Measurements from ENCODE around the gene FOXJ1.

Gene FOXJ1

DNA sequence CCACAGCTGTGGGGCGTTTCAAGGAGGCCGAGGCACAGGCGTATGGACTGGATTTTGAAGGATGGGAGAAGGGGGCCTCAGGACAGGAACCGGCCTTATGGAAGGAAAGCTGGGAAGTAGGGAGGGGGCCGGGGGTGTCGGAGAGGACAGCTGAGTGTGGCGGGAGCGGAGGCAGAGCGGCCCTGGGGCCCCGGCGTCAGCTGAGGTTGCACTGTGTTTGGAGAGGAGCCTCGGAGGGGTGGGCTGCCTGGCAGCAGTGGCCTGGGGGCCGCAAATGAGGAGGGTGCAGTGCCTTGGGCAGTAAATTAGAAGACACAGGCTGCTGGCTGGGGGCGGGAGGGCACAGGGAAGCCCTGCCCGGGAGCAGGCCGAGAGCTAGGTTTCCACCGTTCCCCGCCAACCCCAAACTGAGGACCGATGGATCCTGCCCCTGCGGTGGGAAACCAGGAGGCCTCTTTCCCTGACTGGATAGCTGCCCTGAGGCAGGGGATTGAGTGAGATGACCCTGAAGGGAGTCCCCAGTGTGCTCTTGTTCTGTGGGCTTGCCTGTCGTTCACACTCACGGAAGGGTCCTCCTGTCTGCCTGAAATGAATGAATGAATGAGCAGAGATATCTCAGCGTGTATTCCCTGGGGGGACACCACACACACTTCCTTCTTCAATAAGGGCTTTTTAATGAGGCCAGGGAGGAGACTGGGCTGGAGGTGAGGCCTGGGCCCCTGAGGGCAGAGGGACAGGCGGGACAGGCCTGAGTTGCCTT, 18.4 kb downstream of the FOXJ1 start:
- no peak for DNase-seq

DNA sequence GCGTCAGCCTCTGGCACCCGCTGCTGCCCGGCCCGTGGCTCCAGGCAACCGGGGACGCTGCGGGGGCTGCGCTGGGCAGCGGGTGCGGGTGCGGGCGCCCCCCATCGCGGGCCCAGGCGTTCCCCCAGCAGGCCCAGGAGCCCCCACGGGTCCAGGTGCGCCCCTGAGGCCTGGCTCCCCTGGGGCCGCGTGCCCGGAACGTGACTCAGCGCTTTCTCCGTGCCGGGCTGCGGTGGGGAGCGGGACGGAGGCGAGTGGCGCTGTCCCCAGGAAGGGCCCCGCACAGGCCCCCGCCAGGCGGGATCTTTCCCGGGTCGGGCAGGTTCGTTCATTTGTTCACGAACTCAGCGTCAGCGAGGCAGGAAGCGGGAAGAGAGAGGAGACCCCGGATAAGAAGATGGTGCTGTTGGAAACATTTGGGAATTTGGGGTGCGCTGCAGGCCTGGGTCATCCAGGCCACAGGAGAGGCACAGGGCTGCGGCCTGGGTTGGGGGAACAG, 19.1 kb downstream of the FOXJ1 start:
- no peak for DNase-seq

DNA sequence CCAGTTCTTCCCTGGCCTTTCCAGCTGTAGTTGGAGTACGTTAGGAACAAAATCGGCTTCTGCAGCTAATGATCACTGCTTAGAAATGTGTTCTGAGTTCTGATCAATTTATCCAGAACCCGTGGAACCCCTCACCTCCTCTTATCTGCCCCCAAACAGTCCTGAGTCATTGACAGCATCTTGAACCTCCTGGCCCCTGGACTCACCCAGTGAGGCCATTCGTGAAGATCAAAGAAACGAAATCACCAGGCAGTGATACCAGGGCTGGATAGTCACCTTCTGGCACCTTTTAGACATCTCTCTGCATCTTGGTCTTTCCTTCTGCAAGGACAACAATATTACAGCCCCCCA, 20.4 kb downstream of the FOXJ1 start:
- DNase-seq: no peak

DNA sequence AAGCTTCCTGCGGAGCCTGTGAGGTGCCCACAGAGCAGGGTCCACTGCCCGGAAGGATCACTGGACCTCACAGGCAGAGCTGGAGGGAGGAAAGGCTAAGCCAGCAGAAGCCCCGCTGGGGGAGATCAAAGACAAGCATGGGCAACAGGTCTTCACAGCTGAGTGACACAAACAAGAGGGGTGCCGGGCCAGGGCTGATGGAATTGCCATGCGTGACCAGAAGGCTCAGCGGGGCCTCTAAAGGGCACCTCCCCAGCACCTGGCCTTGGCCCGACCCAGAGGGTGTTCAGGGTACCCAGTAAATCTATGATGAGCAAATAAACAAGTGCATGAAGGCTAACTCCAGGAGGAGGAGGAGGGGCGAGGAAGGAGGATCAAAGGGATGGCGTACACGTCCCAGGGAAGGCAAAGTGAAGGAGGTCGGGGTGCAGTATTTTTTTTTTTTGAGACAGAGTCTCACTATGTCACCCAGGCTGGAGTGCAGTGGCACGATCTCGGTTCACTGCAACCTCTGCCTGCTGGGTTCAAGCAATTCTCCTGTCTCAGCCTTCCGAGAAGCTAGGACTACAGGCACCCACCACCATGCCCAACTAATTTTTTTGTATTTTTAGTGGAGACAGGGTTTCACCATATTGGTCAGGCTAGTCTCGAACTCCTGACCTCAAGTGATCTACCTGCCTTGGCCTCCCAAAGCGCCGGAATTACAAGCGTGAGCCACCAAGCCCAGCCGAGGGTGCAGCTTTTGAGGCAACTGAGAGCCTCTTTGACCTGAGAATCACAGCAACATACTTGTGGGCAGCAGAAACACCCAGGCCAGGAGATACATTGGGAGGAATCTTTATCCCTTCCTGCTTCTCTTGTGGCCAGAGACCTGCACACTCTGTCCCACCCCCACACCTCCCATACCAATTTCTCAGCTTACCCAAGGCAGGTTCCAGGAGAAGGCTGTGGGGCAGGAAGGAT, 21.4 kb downstream of the FOXJ1 start:
- no peak for DNase-seq

DNA sequence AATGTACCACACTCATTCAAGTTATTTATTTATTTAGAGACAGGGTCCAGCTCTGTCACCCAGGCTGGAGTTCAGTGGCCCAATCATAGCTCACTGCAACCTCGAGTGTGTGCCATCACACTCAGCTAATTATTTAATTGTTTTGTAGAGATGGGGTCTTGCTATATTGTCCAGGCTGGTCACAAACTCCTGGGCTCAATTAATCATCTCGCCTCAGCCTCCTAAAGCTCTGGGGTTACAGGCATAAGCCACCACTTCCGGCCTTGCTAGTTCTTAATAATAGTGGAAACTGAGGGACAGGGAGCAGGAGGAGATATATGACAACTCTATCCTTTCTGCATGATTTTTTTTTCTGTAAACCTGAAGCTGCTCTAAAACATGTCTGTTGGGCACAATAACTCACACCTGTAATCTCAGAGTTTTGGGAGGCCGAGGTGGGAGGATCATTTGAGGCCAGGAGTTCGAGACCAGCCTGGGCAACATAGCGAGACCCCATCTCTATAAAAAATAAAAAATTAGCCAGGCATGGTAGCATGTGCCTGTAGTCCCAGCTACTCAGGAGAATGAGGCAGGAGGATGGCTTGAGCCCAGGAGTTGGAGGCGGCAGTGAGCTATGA, 25.8 kb downstream of the FOXJ1 start:
- DNase-seq: no peak

DNA sequence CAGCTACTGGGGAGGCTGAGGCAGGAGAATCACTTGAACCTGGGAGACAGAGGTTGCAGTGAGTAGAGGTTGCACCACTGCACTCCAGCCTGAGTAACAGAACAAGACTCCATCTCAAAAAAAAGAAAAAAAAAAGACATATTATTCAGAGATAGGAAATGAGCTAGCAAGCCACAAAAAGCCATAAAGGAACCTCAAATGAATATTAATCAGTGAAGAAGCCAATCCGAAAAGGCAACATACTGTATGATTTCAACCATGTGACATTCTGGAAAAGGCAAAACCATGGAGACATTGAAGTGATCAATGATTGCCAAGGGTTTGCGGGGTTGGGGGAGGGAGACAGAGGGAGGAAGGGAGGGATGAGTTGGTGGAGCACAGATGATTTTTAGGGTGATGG, 29.1 kb downstream of the FOXJ1 start:
- no peak for DNase-seq

DNA sequence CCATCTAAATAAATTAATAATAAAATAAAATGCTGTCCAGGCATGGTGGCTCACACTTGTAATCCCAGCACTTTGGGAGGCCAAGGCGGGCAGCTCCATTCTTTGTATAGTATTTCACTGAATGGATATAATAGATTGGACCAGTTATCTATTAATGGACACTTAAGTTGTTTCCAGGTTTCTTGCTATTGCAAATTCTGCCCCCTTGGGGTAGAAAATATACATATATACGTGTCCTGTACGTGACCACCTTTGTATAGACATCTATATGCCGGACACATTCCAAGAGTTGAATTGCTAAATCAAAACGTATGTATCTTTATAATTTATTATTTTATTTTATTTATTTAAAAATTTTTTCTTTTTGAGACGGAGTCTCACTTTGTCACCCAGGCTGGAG, 33.5 kb downstream of the FOXJ1 start:
- no peak for DNase-seq

DNA sequence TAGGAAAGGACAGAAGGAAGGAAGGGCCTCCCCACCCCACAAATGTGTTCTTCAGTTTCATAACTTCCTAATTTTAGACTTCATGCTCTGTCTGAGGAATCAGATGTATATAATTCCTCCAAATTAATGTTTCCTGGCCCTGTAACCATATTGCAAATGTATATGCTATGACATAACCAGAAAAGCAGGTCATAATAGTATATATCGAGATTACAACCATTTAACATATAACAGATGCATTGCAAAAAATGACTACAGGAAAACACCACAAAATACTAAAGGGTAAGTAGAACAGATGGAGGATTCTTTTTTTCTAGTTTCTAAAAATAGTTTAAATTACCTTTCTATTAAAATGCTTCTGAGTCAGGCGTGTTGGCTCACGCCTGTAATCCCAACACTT, 34.3 kb downstream of the FOXJ1 start:
- no peak for DNase-seq

DNA sequence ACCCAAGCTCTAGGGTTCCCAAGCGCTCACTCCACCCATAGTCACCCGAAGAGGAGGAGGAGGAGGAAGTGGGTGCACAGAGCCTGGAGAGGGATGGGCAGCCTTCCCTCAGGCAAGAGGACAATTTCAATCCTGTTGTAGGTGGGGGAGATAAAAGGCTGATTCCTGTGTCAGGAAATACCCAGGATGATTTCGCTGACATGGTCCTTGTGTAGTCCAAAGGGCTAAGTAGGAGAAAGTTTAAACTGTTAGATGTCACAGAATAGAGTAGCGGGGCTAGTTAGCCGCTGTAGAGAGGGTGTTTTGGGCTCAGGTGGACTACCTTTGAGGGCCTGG, 36.2 kb downstream of the FOXJ1 start:
- no peak for DNase-seq

DNA sequence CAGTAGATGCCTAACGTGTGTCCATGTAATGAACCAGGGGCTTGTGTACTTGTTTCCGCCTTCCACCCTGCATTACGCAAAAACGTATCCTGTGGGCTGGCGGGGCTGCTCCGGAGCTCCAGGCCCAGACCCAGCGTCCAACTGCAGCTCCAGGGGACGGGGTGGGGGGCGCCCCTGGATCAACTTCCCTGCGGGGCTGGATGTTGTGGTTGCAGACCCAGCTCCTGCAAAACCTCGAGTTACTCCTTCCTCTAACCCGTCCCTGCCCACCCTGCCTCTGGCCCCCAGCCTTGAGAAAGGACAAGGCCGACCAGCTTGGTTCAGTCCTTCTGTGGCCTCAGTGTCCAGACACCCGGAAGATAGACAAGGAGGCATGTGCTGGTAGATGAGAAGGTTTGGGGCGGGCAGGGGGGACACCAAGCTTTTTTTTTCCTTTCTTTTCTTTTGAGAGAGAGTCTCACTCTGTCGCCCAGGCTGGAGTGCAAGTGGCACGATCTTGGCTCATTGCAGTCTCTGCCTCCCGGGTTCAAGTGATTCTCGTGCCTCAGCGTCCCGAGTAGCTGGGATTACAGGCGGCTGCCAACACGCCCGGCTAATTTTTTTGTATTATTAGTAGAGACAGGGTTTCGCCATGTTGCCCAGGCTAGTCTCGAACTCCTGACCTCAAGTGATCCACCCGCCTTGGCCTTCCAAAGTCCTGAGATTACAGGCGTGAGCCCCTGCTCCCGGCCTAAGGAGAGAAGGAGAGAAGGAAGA, 36.7 kb downstream of the FOXJ1 start:
- DNase-seq: no peak

DNA sequence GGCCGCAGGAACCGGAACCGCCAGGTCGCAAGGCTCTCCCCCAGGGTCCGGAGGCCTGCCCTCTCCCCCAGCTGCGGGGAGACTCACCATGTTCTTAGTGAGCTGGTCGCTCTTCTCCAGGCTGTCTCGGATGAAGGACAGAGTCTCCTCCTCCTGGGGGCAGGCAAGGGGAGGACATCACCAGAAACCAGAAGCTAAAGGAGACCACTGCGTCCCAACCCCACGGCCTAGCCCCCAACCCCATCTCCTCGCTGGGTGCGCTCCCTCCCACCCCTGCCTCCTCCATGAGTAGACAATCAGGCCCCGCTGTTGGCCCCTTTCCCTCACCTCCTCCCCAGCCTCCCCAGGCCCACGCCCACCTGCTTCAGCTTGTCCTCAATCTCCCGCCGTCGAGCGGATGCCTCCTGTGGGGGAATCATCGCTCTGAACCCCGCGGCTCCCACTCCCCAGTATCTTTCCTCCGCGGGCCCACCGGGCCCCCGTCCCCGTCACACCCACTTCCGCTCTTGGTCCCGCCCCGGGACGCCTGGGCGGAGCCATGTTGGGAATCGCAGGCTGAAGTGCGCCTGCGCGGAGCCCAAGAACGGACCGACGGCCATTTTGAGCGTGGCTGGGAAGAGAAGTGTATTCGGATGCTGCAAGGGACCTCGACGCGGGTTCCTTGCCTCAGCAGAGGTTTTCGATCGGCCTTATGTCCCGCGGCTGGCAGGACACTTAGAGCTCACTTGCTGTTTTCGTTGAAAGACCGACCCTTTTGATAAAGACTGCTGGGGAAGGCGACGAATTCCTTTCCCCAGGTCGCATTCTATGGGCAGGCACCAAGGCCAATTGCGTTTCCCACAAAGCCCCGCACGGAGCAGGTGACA, 37.5 kb downstream of the FOXJ1 start, which contains the start of gene EXOC7:
Gene EXOC7, minus strand, starts transcription at position 514 of the 866 bp plus-strand sequence. Its CDS starts 95 bp downstream, at position 419.
- DNase-seq: peak; percentile 95

DNA sequence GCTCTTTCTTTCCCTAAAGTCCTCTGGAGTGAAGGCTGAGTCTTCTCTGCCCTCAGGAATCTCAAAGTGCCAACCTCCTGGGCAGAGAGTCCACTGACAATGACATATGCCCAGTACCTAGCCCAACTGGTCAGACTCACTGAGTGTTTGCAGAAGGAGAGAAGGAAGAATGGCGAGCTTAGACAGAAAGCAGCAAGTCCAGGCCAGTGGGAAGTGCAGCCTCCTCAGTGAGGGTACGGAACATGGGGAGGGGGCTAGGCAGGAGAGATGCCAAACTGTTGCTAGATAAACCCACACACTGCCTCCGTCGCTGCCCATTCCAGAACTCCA, 38.1 kb downstream of the FOXJ1 start:
- DNase-seq: no peak

DNA sequence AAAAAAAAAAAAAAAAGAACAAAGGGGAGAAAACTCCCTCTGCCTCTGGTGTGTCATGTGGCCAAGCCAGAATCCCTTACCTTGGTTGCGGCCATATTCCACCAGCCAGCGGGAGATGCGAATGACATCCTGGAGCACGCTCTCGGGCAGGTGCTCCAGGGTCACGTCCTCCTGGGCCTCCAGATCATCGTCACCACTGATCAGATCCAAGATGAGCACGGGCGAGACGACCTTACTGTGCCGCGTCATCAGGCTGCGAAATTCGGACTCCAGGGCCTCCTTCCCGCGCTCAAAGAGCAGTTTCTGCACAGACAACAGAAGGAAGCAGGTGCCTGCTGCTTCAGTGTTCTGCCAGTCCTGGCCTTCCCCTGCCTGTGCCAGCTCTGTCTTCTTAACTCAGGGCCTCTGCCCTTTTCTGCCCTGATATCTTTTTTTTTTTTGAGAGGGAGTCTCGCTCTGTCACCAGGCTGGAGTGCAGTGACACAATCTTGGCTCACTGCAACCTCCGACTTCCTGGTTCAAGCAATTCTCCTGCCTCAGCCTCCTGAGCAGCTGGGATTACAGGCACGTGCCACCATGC, 43.2 kb downstream of the FOXJ1 start:
- DNase-seq: no peak

DNA sequence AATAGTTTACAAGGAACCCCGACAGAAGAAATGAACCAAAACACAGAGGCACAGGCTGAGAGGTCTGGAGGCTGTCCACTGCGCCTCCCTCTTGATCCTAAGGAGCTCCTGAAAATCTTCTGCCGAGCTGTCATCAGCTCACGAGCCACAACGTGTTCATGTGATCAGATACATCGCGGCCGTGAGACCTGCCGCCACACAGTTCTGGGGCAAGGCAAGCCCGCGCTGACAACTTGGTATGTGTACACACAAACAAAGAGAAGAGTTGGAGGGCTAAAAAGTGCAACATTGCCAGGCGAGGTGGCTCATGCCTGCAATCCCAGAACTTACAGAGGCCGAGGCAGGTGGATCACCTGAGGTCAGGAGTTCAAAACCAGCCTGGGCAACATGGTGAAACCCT, 45.1 kb downstream of the FOXJ1 start:
- DNase-seq: no peak

DNA sequence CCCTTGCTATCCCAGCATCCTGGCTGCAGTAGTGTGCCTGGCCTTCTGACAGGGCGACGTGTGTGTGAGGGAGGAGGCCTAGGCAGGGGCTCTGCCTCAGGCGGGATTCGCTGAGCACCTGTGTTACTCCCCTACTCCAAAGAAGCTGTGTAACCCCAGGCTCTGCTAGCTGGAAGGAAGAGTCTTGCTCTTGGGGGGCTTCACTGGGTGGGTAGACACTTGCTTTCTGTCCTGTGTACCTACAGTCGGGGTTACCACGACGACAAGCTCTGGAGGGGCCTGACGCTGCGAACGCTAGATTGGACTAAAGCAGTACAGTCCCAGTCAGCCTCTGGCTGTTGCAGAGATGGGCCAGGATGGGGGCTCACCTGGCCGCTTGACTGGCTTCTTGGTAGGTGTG, 47.0 kb downstream of the FOXJ1 start:
- no peak for DNase-seq

DNA sequence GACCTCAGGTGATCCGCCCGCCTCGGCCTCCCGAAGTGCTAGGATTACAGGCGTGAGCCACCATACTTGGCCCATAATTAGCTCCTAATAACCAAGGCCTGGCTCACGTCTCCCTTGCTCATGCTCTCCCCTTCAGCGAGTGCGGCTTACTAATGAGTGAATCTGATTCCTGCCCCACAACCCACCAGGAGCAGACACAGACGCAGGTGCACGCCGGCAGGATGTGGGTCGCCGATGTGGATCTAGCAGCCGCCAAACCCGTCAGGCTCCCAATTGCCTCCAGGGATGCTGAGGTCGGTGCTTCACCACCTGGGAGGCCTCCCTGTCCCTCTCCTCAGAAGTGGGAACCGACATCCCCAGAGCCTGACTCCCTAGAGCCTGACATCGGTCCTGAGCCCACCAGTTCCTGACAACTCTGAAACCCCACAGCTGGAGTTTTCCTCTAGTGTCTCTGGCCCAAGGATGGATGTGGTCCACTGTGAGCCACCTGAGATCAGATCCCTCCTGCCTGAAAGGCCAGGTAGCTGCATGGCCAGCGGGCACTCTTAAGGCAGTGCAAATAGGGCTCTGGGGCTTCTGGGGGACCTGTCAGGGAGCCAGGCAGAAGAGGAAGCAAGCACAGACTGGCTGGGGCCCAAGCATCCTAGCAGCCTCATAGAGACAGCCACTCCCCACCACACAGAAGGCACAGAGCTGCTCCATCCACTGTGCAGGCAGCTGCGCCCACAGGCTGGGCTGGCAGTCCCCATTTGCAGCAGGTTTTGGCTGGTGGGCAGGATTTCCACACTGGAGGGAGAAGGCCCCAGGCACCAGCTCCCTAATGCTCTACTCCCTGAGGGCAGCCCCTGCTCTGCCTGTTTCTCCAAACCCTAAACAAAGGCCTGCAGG, 48.3 kb downstream of the FOXJ1 start:
- DNase-seq: no peak

DNA sequence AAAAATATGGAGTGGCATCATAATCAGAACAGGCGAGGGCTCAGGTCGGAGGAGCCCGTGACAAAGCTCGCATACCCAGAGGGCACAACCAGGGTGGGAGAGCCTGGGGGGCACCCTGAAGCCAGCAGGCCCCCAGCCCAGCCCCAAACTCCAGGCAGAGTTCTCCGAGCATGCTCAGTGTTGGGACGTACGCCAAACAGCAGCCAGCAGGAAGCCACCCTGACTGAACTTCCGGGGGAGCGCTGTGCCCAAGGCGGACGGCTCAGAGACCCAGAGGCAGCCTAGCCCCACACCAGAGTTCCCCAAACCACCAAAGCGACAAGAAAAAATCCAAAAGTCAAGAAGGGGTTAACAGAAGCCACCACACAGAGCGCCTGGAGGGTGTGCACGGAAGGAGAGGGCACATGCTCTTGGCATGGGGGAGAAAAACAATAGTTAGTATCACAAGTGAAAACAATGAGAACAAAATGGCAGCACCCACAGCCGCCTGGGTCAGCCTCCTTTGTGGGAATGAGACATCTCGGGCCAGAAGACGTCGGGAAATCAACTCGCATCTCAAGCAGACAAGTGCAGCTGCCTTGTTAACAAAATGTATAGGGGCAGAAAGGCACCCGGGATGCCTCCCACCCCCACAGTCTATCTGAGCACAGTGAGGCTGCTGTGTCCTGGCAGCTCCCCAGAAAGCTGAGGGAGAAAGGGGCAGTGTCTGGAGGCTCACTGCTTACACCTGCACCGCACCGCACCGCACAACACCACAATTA, 49.3 kb downstream of the FOXJ1 start:
- no peak for DNase-seq

DNA sequence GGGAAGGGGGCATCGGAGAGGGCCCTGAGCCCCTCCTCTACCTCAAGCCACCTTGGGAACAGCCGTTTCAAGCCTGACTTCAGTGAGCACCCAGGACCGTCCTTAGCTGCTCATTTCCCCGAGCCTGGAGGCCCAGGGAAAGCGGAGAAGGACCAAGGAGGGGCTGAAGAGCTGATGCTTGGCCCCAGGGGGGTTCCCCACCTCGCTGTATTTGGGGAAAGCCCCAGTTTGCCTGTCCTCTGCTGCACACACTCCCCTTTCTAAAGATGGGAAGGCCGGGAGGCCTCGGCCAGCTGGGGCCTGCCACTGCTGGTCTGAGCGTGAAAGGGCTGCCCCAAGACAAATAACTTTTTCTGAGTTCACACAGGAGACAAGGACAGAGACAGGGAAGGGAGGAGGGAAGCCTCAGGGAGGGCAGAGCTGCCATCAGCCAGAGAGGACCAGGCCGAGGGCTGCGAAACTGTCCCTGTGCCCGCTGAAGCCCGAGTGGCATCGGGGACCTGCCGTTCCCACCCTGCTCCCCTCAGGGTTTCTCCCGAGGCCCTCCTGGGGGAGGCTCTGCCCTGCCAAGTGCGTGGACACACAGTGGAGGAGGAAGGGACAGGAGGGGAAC, 50.4 kb downstream of the FOXJ1 start:
- no peak for DNase-seq
